Erythroblast (primary cell): ENCODE data around the gene ZDHHC21.

Experiments used
- DNase-seq, 2 experiments: peaks; one replicate each; lab custom pipeline; 2025; lab: John Stamatoyannopoulos, UW
- GATA1 ChIP-seq: IDR thresholded peaks from 2 replicates; pipeline ENCODE4 v1.6.1; 2011; ENCODE audit warnings: low read depth, mild to moderate bottlenecking, control low read depth, low read length, moderate library complexity
- POLR2A ChIP-seq: IDR thresholded peaks from 2 replicates; pipeline ENCODE4 v1.6.1; 2011; ENCODE audit warnings: mild to moderate bottlenecking, low read length

ZDHHC21 gene

DNA sequence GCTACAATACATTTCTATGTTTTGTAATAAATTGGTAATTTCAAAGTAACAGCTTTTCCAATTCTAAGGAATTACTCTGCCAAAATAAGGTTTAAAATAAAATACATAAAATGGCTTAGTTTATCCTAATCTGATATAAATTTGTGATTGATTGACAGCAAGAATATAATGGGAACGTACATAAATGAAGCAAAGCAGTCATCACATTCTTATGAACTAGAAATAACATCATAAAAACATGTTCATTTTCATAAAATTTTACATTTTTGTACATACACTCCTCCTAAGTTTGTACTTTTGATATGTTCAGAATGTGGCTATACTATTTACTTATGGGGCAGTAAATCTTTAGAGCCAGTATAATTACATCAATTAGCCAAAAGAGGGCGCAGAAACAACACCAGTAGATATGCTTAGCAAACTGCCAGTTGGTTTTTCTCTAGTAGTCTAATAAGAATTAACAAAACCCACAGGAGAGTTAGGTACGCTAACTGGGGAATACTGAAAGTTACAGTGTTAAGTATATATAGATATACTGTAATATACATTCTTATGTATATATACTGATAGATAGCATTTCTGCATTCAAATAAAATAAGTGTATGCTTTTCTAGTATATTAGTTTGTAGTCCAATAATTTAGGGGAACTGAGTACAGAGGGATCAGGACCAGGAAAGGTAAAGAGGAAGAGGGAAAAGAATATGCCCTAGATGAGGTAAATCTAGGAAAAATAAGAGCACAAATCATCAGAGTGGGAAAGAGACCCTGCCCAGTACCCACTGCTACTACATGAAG, 76.8 kb downstream of the ZDHHC21 start:
- peak; percentile 64 to 70 for DNase-seq

DNA sequence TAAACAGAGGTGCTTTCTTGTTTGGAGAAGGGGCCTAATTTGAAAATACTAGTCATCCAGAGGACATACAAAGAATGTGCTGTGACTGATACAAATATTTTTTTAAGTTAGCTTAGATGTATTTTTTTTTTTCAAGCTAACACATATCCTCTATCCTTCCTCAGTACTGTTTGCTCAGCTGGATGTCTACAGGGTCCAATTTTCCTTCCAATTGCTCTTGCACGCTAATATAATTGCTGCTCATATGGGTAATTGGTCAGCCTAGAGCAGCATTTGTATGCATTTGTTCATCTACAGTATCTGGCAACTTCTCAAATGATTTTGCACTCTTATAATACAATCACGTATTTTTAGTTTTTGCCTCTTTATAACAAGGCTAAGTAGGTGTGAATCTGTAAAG, 84.7 kb downstream of the ZDHHC21 start:
- no peak for TF ChIP-seq GATA1
- TF ChIP-seq POLR2A = no peak

More for the DNA sequence above, 76.8 kb downstream of the ZDHHC21 start:
- TF ChIP-seq POLR2A = no peak
- TF ChIP-seq GATA1 = no peak

DNA sequence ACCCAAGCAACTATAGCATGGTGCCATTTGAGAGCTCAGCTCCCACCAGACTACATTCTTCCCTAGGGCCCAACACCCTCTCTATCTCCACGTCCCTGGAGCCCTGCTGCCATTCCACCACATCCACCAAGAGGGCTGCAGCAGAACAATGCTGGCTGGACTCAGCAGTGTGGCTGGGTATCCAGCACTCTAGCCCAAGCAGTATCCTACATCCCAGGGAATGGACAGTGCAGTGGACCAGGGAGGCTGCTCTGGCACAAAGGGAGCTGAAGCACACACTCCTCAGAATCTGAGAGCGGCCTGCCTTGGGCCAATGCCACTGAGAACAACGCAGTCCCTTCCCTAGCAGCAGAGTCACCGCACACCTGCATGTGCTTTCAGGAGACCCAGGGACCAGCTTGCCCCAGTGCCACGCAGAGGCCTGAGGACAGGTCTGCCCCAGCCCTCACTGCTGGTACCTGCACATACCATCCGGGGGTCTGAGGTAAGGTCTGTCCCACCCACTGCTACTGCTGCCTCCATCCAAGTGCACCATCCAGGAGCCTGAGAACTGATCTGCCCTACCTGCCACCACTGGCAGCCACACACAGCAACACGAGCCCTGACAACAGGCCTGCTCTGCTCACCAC, 95.9 kb downstream of the ZDHHC21 start:
- no peak for DNase-seq
- TF ChIP-seq POLR2A = no peak
- no peak for TF ChIP-seq GATA1

More for the DNA sequence above, 84.7 kb downstream of the ZDHHC21 start:
- no peak for DNase-seq

DNA sequence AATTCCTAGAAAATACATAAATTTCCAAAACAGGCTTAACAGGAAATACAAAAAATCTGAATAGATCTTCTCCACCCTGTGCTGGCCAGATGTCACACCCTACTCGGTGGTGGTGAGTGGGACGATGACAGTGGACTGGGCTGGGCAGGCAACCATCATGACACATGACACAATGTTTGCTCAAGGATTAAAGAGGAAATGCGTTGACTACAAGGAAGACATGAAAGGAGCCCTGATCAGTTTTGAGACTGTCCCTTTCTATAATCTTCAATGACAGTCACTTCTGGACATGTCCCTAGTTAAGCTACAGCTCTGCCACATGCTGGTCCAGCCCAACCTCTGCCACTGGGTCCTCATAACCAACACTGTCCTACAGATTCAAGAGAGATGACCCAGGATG, 99.8 kb downstream of the ZDHHC21 start:
- no peak for DNase-seq
- TF ChIP-seq GATA1 = no peak
- TF ChIP-seq POLR2A = no peak

DNA sequence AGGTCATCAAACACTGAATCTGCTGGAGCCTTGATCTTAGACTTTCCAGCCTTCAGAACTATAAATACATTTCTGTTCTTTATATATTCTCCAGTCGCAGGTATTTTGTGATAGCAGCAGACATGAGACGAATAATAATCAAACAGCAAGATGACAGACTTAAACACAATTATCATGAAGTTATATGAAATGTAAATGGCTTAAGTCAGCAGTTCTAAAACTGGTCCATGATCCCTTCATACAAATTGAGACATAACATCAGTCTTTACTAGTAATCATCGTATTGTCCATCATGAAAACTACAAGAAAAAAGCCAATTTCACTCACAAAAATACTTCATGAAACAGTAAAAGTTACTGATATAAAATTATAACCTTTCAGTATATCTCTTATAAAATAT, 101.8 kb downstream of the ZDHHC21 start:
- TF ChIP-seq GATA1 (no peak), POLR2A (no peak)
- DNase-seq = no peak

DNA sequence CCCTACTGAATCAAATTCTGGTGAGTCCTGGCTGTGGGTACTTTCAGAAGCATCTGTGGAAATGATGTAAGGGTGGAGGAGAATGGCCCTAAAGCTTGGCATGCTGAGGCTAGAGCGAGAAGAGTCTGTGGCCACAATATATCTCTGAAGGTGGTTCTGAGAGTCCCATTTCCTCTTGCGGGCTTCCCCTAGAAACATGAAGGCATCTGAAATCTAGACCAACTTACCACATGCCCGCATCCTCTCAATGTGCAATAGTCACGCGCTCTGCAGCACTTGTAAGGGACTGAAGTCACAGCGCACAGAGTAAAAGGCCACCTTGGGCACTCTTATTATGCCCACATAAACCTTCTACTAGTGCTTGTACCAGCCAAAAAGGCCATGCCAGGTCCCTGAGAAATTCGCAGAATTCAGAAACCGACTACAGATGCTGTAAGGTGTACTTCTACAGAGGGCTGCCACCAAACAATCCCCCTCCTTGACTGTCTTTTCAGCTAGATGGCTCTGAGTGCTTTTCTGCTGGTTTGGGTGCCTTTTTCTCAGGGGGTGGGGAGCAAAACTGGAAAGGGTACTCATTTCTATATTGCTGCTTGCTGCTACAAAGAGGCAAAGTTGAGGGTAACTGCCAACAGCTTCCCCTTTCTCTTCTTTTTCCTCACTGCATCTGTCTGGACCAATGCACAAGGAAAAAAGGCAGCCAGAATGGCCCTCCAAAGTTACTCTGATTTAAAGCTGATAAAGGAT, 107.3 kb downstream of the ZDHHC21 start:
- no peak for DNase-seq

DNA sequence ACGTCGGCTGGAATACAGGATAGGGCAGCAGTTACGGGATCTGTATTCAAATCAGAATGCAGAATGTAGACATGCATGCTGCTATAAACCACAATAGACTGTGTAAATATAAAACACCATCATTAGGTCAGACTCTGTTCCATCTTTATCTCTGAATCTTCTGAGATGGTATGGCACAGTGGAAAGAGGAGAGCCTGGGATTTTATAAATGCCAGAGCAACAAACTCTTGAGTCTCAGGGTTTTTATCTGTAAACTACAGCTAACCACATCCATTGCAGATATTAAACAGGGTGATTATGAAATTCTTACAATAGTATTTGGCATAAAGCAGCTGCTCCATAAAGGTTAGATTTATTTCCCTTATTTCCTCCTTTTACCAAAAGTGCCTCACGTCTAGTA, 108.7 kb downstream of the ZDHHC21 start:
- no peak for TF ChIP-seq POLR2A
- TF ChIP-seq GATA1 = no peak
- no peak for DNase-seq

More for the DNA sequence above, 107.3 kb downstream of the ZDHHC21 start:
- TF ChIP-seq POLR2A (no peak), GATA1 (no peak)

DNA sequence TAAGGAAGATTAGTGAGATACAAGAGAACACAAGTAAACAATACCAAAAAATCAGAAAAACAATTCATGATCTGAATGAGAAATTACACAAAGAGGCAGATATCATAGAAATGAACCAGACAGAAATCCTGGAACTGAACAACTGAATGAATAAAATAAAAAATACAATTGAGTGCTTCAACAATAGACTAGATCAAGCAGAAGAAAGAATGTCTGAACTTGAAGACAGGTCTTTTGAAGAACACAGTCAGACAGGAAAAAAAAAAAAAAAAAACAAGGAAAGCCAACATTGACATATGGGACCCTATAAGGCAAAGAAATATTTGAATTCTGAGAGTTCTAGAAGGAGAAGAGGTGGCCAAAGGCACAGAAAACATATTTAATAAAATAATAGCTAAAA, 115.2 kb downstream of the ZDHHC21 start:
- DNase-seq = no peak
- no peak for TF ChIP-seq GATA1
- no peak for TF ChIP-seq POLR2A

DNA sequence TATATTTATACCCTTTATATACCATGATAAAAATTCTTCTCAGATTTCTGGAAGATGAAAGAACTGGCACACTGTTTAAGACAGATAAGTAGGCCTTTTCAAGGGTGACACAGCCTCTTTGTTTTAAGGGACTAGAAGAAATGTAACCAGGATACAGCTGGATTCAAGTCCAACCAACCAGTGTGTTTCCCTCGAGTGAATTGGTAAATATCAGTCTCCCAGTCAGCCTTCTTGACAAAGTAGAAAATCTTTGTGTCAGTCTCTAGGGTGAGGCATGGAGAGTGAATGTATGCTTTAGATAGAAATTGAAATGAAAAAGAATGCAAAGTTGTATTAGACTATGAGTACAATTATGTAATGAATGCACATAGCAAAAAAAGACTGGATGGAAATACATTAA, 119.1 kb downstream of the ZDHHC21 start:
- TF ChIP-seq GATA1 (no peak), POLR2A (no peak)
- no peak for DNase-seq

DNA sequence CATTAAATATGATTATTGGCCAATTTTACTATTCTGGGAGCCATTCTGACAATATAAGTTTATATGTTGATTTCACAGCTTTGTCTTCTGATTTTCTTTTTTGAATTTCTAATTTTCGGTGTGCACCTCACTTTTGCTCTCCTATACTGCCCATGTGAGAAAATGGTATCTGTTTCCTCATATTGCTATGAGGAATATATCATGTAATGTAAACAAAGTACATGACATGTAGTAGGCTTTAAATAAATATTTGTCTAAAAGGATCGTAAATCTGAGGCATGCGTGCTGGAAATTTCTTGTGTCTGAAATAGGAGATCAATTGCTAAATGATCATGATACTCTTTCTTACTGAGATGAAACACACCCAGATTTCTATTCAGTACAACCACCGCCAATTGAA, 119.9 kb downstream of the ZDHHC21 start:
- TF ChIP-seq GATA1 = no peak
- TF ChIP-seq POLR2A = no peak
- DNase-seq = no peak

DNA sequence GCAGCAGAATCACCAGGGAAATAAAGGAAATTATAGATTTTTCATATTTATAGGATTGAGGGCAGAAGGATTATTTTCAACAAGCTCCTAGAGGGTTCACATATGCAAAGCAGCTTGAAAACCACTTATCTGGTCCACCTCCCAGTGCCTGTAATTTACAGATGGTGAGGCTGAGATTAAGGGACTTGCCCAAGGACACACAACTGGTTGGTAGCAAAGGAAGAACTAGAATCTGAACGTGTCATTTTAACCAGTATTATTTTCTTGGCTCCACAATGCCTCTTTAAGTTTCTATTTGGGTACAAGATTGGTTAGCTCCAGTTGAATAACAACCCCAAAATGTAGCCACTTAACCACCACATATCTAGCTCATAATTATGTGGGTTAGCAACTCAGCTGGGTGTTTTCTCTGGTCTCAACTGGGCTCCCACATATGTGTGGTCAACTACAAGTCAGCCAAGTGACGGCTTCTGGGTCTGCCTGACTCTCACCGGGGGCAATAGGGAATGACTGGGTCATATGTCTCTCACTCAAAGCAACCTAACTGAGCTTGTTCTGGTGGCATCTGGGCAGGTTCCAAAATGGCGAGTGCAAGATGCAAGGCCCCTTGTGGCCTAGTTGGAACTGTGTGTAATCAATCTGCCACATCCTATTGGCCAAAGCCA, 127.7 kb downstream of the ZDHHC21 start:
- DNase-seq = peak in 1 of 2 experiments; percentile 3
- TF ChIP-seq GATA1 (no peak), POLR2A (no peak)

DNA sequence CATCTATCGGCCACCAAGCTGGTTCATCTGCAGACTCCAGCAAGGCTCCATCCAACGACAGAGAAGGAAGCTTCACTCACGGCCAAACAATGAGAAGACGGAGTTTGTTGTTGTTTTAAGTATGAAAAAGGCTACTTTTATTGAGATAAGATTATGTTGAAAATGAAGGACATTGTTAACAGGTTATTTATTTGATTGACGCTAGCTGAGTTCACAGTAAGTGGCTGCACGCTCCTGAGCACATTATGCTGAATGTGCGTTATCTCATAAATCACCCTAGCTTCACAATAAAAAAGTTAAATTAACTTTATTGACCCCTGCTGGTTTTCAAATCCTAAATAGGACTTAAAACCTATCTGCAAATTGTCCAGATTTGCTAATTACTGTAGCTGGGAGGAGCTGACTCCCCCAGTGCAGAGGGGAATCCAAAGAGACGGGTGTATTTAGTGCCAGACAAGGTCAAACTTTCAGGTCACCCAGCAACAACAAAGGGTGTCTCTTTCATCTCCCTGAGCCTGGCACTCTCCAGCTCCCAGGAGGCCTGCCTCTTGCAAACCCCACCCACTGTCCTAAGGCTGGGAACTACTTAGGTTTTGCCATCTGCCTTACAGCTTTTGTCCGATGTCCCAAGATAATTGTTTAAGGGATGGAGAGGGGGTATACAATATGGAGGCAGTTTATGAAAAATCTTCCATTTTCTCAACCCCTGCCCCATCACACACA, 129.2 kb downstream of the ZDHHC21 start:
- TF ChIP-seq POLR2A (no peak), GATA1 (no peak)
- DNase-seq = no peak

DNA sequence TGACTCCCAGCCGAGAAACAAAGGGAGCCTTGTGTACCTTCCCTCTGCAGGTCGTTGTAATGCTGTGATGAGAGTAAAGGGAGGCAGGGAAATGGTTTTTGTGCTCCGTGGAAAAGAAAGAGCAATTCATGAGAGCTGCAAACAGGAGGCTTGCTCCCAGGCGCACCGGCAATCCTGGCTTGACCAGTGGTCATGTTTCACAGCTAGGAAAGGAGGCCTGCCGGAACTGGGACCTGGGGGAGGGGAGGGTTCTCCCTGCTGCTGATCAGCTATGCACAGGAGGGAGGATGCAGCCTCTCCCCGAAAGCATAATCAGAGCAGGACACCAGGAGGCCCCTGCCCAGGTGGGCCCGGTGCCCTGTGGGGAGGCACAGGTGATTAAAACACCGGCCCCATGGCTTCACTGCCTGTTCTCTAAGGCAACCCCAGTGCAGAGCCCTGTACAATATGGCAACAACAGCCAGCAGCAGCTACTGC, 131.3 kb downstream of the ZDHHC21 start:
- no peak for DNase-seq
- TF ChIP-seq GATA1 = no peak
- no peak for TF ChIP-seq POLR2A
